ENCODE measurements around the gene CFAP57. TPM values are rescaled to one million over a fixed set of nuclear protein-coding genes. Genes with fewer than 3 reads are reported as not detected.
A peak's percentile ranks its signal among the peaks of the same experiment; 100 is the strongest.

CFAP57 gene
- total RNA-seq, 1 donor from 2014 or later = 0.17 TPM

- Histone ChIP-seq H3K4me3 (no peak overlapping the region), H3K4me1 (peaks cover 27% of the 10 kb centered on the region), H3K27me3 (no peaks in the 10 kb centered on the region), H3K9me3 (no peaks in the 10 kb centered on the region), H3K27ac (no peak overlapping the region), H3K36me3 (no peaks in the 10 kb centered on the region)
- ATAC-seq (no peak), DNase-seq (no peak)
- intact Hi-C loops (cut with DNase I) = no loop called here
- no peak for TF ChIP-seq CTCF (IDR thresholded peaks at IDR 0.05)
Observed at GRCh38 chr1:43298055-43298454, 125.9 kb downstream of the CFAP57 start.

DNA sequence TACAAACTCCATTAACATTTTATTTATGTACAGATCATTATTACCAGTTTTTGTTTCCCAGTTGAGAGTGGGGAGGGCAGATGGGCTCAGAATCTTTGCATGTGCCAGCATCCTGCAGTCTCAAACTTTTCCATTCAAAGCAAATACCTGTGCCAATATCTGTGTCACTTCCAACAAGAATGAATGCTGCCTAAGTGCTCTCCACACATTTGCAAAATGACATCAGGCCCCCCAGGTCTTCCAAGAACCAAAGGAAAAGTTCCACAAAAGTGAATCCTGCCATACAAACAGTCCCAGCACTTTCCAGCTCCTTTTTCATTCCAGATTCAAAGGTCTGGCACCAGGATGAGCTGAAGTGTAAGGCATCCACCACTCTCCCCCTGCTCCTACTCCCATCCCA is 127.0 kb downstream of the CFAP57 start:
- no peaks in the 10 kb centered on the region for H3K36me3 ChIP-seq
- no peak for TF ChIP-seq CTCF (IDR thresholded peaks at IDR 0.05)
- no peak for ATAC-seq
- H3K9me3 ChIP-seq = no peaks in the 10 kb centered on the region
- peak overlapping the region; percentile 51 for H3K27ac ChIP-seq
- intact Hi-C loops (cut with DNase I) = no loop called here
- H3K27me3 ChIP-seq = no peaks in the 10 kb centered on the region
- no peak for DNase-seq
- peaks cover 37% of the 10 kb centered on the region for H3K4me1 ChIP-seq
- H3K4me3 ChIP-seq = no peak overlapping the region

DNA sequence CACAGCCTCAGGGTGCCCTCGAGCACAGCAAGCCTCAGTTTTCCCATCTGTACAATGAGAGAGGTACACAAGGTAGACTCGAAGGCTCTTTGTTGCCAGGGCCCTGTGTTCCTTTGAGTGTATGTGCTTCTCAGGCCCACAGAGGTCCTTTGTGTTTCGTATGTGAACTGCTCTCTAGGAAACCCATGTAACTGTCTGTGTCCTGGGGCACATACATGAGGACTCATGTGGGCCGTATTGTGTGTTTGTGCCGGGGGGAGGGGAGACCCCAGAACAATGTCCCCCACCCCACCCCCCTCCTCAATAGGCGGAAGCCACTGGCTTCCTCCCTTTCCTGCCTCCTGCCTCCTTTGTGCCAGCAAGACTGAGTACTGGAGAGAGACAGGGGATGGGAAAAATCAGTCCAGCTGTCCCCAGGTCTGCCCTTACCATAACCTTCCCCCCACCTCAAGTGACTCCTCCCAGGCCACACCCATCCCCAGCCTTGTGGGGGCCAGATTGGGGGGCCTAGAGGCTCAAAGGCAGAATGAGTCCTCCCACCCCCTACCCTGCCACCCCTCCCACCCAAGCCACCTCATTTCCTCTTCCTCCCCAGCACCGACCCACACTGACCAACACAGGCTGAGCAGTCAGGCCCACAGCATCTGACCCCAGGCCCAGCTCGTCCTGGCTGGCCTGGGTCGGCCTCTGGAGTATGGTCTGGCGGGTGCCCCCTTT is 128.4 kb downstream of the CFAP57 start, which contains the start of gene TIE1:
Gene TIE1 (plus strand): TSS at position 605 of the 717 bp plus-strand sequence. CDS start 90 bp downstream, at position 695.
- H3K36me3 ChIP-seq = no peaks in the 10 kb centered on the region
- DNase-seq (no peak), ATAC-seq (peak; percentile 60)
- H3K4me1 ChIP-seq = peaks cover 33% of the 10 kb centered on the region
- H3K4me3 ChIP-seq = peak within 1 kb of the TSS; percentile 48
- H3K27me3 ChIP-seq = no peaks in the 10 kb centered on the region
- no peak for TF ChIP-seq CTCF (IDR thresholded peaks at IDR 0.05)
- no peaks in the 10 kb centered on the region for H3K9me3 ChIP-seq
- intact Hi-C loops (cut with DNase I) = no loop called here
- H3K27ac ChIP-seq = peak within 1 kb of the TSS; percentile 51

DNA sequence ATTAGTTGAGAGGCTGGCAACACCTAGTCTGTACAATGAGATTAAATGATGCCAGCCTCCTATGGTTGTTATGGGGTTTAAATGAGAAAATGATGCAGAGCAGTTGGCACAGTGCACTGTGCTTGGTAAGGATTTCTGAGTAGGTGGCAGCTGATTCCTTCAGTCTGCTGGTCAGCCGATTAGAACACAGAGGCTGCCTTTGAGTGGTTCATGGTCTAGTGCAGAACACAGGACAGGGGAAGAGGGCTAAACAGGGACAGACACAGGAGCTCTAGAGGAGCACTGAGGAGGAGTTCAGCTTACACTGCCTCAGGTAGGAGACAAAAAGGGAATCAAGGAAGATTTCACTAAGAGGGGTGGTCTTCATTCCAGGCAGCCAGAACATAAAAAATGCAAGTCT is 130.1 kb downstream of the CFAP57 start:
- no peak for TF ChIP-seq CTCF (IDR thresholded peaks at IDR 0.05)
- intact Hi-C loops (cut with DNase I) = no loop called here
- Histone ChIP-seq H3K4me1 (peaks cover 33% of the 10 kb centered on the region), H3K27me3 (no peaks in the 10 kb centered on the region), H3K27ac (peak overlapping the region; percentile 51), H3K4me3 (peak overlapping the region; percentile 48), H3K9me3 (no peaks in the 10 kb centered on the region), H3K36me3 (no peaks in the 10 kb centered on the region)
- ATAC-seq = no peak
- DNase-seq = no peak

DNA sequence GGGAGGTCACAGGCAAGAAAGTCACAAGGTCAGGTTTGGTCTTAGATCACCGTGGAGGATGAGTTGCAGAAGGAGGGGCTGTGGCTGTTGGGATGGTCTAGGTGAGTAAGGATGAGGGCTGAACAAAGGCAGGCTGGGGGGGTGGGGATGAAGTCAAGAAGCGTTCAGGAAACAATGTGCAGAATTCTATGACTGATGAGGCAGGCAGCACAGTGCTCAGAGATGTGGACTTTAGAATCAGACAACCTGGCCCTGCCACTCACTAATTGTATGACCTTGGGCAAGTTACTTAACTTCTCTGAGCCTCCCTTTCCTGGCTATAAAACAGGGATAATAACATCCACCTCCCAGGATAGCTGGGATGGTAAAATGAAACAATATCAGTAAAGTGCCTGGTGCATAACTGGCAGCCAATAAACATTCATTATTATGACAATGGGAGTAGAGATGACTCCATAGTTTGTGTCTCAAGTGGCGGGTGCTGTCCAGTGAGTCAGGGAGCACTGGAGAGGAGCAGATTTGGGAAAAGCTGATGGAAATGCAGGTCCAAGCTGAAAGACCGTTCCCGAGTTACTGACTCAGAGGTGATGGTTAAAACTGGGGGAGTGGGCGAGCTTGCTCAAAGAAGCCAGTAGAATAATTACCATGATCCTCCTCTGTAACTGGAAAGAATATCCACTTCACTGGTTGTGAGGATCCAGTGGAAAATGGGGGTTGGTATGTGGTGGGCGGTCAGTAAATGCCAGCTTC is 130.8 kb downstream of the CFAP57 start:
- DNase-seq = peak; percentile 15
- Histone ChIP-seq H3K27me3 (no peaks in the 10 kb centered on the region), H3K27ac (no peak overlapping the region), H3K4me1 (peaks cover 33% of the 10 kb centered on the region), H3K4me3 (peak overlapping the region; percentile 48), H3K36me3 (no peaks in the 10 kb centered on the region), H3K9me3 (no peaks in the 10 kb centered on the region)
- ATAC-seq = no peak
- intact Hi-C loops (cut with DNase I) = no loop called here
- TF ChIP-seq CTCF (IDR thresholded peaks at IDR 0.05) = no peak

Measured in upper lobe of right lung (tissue), 1 donor.